ENCODE measurements around the gene ZNF14.
A peak's percentile ranks its signal among the peaks of the same experiment; 100 is the strongest.

ZNF14 gene

GRCh38 chr19:19738564-19738963 lies 5.7 kb upstream of the ZNF14 start:
- no peak overlapping the region for H3K4me3 ChIP-seq (ENCODE audit: low read depth, low read length)
- TF ChIP-seq CTCF (IDR thresholded peaks at IDR 0.05; ENCODE audit: low read depth, low read length): no peak
- in situ Hi-C loops (cut with HindIII; ENCODE audit: low sequenced_read_pairs): no loop called here
- no peak for DNase-seq (ENCODE audit: low read depth, low spot score)

- no peak for TF ChIP-seq CTCF (IDR thresholded peaks at IDR 0.05; ENCODE audit: low read depth, low read length)
- no peak overlapping the region for H3K4me3 ChIP-seq (ENCODE audit: low read depth, low read length)
- in situ Hi-C loops (cut with HindIII; ENCODE audit: low sequenced_read_pairs): no loop called here
- no peak for DNase-seq (ENCODE audit: low read depth, low spot score)
Measured at GRCh38 chr19:19737559-19738332, 4.8 kb upstream of the ZNF14 start.

GRCh38 chr19:19721896-19722295 lies 11.0 kb downstream of the ZNF14 start:
- no peak for TF ChIP-seq CTCF (IDR thresholded peaks at IDR 0.05; ENCODE audit: low read depth, low read length)
- DNase-seq (ENCODE audit: low read depth, low spot score): no peak
- H3K4me3 ChIP-seq (ENCODE audit: low read depth, low read length): no peak overlapping the region
- in situ Hi-C loops (cut with HindIII; ENCODE audit: low sequenced_read_pairs): no loop called here

GRCh38 chr19:19719798-19720197 lies 13.1 kb downstream of the ZNF14 start:
- DNase-seq (ENCODE audit: low read depth, low spot score): no peak
- TF ChIP-seq CTCF (IDR thresholded peaks at IDR 0.05; ENCODE audit: low read depth, low read length): no peak
- H3K4me3 ChIP-seq (ENCODE audit: low read depth, low read length): no peak overlapping the region
- in situ Hi-C loops (cut with HindIII; ENCODE audit: low sequenced_read_pairs): no loop called here

GRCh38 chr19:19711934-19712828 lies 20.7 kb downstream of the ZNF14 start:
- H3K4me3 ChIP-seq (ENCODE audit: low read depth, low read length): no peak overlapping the region
- no peak for TF ChIP-seq CTCF (IDR thresholded peaks at IDR 0.05; ENCODE audit: low read depth, low read length)
- in situ Hi-C loops (cut with HindIII; ENCODE audit: low sequenced_read_pairs): no loop called here
- DNase-seq (ENCODE audit: low read depth, low spot score): peak; percentile 15

- no peak for TF ChIP-seq CTCF (IDR thresholded peaks at IDR 0.05; ENCODE audit: low read depth, low read length)
- in situ Hi-C loops (cut with HindIII; ENCODE audit: low sequenced_read_pairs): no loop called here
- no peak overlapping the region for H3K4me3 ChIP-seq (ENCODE audit: low read depth, low read length)
- DNase-seq (ENCODE audit: low read depth, low spot score): no peak
Measured at GRCh38 chr19:19711306-19711933, 21.5 kb downstream of the ZNF14 start.

Measured in astrocyte of the spinal cord (primary cell).